ENCODE measurements around the gene MTRR. TPM values are rescaled to one million over a fixed set of nuclear protein-coding genes. Genes with fewer than 3 reads are reported as not detected.
"Not testable (repeated sequence)": the region's sequence is repeated elsewhere in the genome, so short reads cannot be mapped to it uniquely, and the experiment has no call there.

MTRR gene
- total and polyA plus RNA-seq, 2 of the 8 experiments (the other 6 are each of a cell fraction or from before 2014, with no cell fraction given) = 36.4 to 53.8 TPM

GRCh38 chr5:7910738-7911428, 41.9 kb downstream of the MTRR start (continued):
- no peak for TF ChIP-seq E2F6 (IDR thresholded peaks at IDR 0.05)

DNA sequence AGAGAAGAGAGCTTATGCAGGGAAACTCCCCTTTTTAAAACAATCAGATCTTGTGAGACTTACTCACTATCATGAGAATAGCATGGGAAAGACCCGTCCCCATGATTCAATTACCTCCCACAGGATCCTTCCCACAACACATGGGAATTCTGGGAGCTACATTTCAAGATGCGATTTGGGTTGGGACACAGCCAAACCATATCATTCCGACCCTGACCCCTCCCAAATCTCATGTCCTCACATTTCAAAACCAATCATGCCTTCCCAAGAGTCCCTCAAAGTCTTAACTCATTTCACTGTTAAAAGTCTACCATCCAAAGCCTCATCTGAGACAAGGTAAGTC, 42.5 kb downstream of the MTRR start:
- not testable (repeated sequence) for H3K9ac ChIP-seq (replicated peaks in 1 of 4; ENCODE audit: extremely low read depth in 1 of 4, low read depth in 3 of 4, low read length in 3 of 4); H3K36me3 ChIP-seq (ENCODE audit: control insufficient read depth in 2 of 4, insufficient read depth in 4 of 4, low read length in 3 of 4); H4K5ac ChIP-seq (ENCODE audit: insufficient read length, low read depth, low read length); H3K79me1 ChIP-seq (ENCODE audit: low read depth, low read length); H3K4ac ChIP-seq (replicated peaks; ENCODE audit: insufficient read length, low read depth, low read length); H3K79me2 ChIP-seq (ENCODE audit: control insufficient read depth in 1 of 2, insufficient read depth in 2 of 2, low read length in 2 of 2); H4K8ac ChIP-seq (ENCODE audit: extremely low read depth, insufficient read depth, low read length); H3K23me2 ChIP-seq (ENCODE audit: low read depth, low read length); H2BK20ac ChIP-seq (ENCODE audit: low read length); FAIRE-seq; H4K91ac ChIP-seq (replicated peaks; ENCODE audit: insufficient read length, low read length); H3K4me2 ChIP-seq (ENCODE audit: insufficient read depth in 1 of 2, low read depth in 2 of 2, low read length in 2 of 2); H2BK5ac ChIP-seq (ENCODE audit: low read depth, low read length); H2BK15ac ChIP-seq (ENCODE audit: low read length); H3K23ac ChIP-seq (ENCODE audit: insufficient read length); H3K56ac ChIP-seq (replicated peaks; ENCODE audit: insufficient read length, low read depth, low read length); H3K27me3 ChIP-seq (replicated peaks in 1 of 4; ENCODE audit: control insufficient read depth in 3 of 4, extremely low read depth in 1 of 4, insufficient read depth in 3 of 4, low read length in 3 of 4); H3K14ac ChIP-seq (ENCODE audit: insufficient read length); DNase-seq (ENCODE audit: low read depth in 1 of 2, low spot score in 2 of 2); H2AFZ ChIP-seq (ENCODE audit: low read length); H3K18ac ChIP-seq (ENCODE audit: extremely low read depth, low read length); H2BK12ac ChIP-seq (ENCODE audit: low read depth, low read length); H3K4me3 ChIP-seq (ENCODE audit: extremely low read depth in 1 of 4, insufficient read depth in 2 of 4, low read depth in 3 of 4, low read length in 4 of 4); H3K27ac ChIP-seq (ENCODE audit: low read depth, low read length); H2BK120ac ChIP-seq (replicated peaks; ENCODE audit: low read depth, low read length); H2AK5ac ChIP-seq (ENCODE audit: low read depth, low read length); H4K20me1 ChIP-seq (replicated peaks in 1 of 2; ENCODE audit: control insufficient read depth in 1 of 2, insufficient read depth in 2 of 2, low read length in 2 of 2); H3K4me1 ChIP-seq (replicated peaks in 1 of 4; ENCODE audit: control insufficient read depth in 3 of 4, insufficient read depth in 4 of 4, low read length in 3 of 4)
- POLR2A ChIA-PET (ENCODE audit: partially characterized antibody) = interaction anchor here (1.2 kb wide), 1 partner anchor 157 kb away, joined by 3 read pairs; no protein-coding TSS in a partner anchor
- 100% methylated on average over 3 of the region's 3 CpGs; no CpG with 5 or more reads in 1 of the 2 experiments for WGBS, 2 experiments (ENCODE audit: extremely low coverage in 1 of 2, insufficient coverage in 1 of 2, insufficient read length in 1 of 2, insufficient replicate concordance in 2 of 2, low coverage in 1 of 2, low lambda C conversion rate in 2 of 2, missing lambda C conversion rate in 1 of 2)
- H3K9me3 ChIP-seq (ENCODE audit: insufficient read depth in 2 of 2, low read depth in 1 of 2, low read length in 1 of 2) = peaks cover 0 to 11% of the 10 kb centered on the region in 2 experiments; a peak in 2 of 4 replicates
- CTCF ChIA-PET (ENCODE audit: partially characterized antibody) = interaction anchor here (0.6 to 1.4 kb wide), 3 partner anchors 15 to 286 kb away, joined by 3 to 4 read pairs (median 3); no protein-coding TSS in a partner anchor

All from H1 (cell line).